Measurements from ENCODE around the gene SOCS1.

DNA sequence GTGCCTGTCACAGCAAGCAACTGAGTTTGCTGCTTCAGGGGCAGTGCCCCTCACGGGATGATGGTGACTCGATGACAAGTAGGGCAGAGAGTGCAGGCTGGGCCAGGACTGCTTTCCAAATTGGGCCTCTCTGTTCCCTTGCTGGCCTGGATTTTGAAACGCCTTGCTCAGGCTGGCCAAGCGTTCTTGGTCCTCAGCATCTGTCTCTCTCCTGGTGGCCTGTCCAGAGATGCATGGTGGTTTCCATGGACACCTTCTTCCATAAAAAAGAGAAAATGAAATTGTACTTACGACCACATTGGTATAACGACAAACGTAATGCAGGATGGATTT, 44.5 kb upstream of the SOCS1 start:
- TF ChIP-seq, protein P1, sequence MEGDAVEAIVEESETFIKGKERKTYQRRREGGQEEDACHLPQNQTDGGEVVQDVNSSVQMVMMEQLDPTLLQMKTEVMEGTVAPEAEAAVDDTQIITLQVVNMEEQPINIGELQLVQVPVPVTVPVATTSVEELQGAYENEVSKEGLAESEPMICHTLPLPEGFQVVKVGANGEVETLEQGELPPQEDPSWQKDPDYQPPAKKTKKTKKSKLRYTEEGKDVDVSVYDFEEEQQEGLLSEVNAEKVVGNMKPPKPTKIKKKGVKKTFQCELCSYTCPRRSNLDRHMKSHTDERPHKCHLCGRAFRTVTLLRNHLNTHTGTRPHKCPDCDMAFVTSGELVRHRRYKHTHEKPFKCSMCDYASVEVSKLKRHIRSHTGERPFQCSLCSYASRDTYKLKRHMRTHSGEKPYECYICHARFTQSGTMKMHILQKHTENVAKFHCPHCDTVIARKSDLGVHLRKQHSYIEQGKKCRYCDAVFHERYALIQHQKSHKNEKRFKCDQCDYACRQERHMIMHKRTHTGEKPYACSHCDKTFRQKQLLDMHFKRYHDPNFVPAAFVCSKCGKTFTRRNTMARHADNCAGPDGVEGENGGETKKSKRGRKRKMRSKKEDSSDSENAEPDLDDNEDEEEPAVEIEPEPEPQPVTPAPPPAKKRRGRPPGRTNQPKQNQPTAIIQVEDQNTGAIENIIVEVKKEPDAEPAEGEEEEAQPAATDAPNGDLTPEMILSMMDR (IDR thresholded peaks at IDR 0.05; ENCODE audit: extremely low read depth in 1 of 2, insufficient read depth in 1 of 2, low read depth in 1 of 2, low read length in 2 of 2) = no peak
- TF ChIP-seq MYC (IDR thresholded peaks at IDR 0.05; ENCODE audit: low read depth, low read length) (no peak), POLR2A (IDR thresholded peaks at IDR 0.05; ENCODE audit: low read depth, low read length) (no peak)
